GM21515 (cell line): ENCODE results near the gene ZFAND6.

ENCODE experiments used
- ATAC-seq: cut with Tn5 transposase; IDR thresholded peaks from one replicate; pipeline ENCODE4 v1.9.1; 2021; ENCODE audit not compliant: unreplicated experiment

Gene ZFAND6

DNA sequence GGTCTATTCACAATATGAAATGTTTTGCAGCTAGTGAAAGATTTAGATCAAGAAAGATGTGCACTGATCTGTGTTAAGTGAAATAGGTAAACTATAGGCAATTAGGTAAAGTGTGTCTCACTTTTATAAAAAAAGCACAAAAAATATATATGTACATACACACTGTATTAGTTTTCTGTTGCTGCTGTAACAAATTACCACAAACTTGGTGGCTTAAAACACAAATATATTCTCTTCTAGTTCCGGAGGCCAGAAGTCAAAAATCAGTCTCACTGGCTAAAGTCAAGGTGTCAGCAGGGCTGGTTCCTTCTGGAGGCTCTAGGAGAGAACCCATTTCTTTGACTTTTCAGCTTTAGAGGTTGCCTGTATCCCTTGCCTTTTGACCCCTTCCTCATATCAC, 104.4 kb downstream of the ZFAND6 start:
- no peak for ATAC-seq

DNA sequence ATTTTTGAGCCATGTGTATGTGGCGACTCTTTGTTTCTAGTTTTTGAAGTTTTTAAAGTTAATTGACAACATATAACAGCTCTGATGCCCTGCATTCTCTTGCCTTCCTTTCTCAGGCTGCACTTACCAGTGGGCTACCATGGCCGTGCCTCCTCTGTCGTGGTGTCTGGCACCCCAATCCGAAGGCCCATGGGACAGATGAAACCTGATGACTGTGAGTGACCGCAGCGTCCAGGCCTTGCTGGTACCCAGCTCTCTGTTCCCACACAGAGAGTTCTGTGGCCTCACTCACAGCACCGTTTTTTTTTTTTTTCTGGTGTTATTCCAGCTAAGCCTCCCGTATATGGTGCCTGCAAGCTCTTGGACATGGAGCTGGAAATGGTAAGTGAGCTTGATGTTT, 108.5 kb downstream of the ZFAND6 start:
- ATAC-seq = no peak

DNA sequence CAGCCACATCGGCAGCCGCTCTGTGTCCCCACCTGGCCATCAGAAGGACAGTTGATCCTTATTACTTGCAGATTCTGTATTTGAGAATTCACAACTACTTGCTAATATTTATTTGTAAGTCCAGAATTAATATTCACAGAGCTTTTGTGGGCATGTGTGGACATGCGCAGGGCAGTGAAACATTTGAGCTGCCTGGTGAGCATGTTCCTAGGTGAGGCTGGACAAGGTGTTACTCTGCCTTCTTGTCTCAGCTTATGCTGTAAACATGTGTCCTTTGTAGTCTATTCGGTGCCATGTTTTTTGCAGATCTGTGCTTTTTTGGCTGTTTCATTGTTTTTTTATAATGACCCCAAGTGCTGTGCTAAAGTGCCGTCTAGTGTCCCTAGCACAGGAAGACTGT, 108.9 kb downstream of the ZFAND6 start:
- ATAC-seq = no peak

DNA sequence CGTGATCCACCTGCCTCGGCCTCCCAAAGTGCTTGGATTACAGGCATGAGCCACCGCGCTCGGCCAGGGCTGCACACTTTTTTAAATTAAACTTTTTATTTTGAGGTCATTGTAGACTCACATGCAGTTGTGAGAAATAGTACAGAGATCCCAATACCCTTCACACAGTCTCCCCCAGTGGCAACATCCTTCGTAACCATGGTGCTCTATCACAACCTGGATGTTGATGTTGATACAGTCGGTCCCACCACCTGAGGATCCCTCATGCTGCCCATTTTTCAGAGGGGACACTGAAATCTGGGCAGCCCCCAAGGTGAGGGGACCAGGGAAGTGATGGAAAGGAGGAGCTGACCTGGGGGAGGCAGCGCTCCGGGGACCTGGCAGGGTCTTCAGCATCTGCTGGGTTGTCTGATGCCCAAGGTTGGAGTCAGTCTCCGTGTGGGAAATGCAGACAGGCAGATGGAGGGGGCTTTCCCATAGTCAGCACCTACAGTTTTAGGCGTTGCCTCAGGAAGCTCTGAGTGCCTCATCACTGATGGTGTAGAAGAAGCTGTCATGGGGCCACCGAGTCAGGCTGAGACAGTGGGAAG, 110.4 kb downstream of the ZFAND6 start:
- no peak for ATAC-seq

DNA sequence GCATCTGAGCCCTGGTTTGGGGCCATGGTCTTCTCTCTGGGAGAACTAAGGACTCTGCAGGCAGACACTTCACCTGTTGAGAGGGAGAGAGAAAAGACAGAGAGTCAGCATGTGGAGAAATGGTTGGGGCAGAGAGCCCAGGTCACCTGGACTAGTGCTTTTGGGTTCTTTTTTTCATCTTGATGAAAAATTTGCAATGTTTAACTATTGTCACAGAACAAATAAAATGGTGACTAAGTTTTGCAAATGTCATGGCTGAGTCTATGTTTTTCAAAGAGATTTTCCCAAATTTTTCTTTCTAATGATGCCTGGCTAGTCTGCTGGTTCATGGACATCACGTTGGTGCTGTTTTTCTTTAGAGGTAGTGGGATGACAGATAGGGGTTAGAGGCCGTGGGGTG, 111.1 kb downstream of the ZFAND6 start:
- ATAC-seq = no peak

DNA sequence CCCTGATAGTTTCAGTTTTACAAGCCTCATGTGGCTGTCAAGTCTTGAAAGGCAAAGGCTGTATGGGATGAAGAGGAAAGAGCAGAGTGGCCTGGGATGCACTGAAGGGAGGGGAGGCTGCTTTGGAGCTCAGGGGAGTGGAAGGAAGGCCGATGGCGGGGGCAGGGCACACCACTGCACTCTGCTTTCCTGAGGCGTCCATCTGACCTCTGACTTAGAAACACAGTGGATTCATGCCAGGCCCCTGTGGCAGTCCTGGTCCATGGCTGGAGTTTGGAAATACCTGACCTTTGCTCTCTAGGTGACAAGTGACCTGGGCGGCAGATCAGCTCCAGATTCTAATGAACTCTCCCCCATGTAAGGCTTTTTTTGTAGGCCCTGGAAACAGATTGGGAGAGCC, 112.3 kb downstream of the ZFAND6 start:
- no peak for ATAC-seq

DNA sequence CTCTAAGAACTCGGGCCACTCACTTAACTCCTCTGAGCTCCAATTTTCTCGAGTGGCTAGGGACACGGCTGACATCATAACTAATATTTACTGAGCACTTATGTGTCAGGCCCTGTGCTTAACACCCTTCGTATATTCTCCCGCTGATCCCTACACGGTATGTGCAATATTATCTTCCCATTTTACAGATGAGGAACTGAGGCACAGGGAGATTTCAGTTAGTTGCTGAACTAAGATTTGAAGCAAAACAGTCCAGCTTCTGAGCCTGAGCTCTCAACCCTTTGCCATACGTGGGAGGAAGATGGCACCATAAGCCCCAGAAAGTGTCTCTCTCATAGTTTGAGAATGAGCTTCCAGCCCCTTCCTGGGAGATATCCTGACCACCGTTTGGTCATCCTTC, 112.9 kb downstream of the ZFAND6 start:
- ATAC-seq = no peak

DNA sequence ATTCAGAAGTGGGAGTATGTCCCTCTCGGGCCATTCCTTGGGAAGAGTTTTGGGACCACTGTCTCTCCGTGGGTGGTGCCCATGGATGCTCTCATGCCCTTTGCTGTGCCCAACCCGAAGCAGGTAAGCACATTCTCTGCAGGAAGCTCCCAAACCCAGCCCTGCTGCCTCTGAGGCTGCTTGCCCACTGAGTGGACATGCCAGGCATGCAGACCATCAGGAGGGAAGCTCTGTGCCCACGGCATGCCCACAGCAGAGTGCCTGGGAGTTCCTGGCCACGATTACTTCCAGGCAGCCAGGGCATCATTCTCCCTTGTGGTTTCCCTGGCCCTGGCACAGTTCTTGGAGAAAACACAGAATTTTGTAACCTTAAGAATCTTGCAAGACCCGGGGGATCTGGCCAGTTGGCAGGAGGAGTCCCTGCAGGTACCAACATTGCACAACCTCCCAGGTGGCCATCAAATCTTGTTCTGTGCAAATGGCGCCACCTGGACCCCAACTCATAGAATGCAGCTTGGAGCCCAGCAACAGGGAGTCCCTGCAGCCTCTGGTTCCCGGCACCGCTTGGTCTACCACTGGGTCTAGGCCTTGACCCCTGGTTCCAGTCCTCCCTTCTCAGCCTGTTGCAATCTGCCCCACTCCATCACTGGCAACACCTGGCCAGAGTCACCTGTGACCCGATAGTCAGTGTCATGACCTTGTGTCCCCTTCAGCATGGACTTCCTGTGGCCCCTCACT, 113.7 kb downstream of the ZFAND6 start:
- ATAC-seq = no peak

DNA sequence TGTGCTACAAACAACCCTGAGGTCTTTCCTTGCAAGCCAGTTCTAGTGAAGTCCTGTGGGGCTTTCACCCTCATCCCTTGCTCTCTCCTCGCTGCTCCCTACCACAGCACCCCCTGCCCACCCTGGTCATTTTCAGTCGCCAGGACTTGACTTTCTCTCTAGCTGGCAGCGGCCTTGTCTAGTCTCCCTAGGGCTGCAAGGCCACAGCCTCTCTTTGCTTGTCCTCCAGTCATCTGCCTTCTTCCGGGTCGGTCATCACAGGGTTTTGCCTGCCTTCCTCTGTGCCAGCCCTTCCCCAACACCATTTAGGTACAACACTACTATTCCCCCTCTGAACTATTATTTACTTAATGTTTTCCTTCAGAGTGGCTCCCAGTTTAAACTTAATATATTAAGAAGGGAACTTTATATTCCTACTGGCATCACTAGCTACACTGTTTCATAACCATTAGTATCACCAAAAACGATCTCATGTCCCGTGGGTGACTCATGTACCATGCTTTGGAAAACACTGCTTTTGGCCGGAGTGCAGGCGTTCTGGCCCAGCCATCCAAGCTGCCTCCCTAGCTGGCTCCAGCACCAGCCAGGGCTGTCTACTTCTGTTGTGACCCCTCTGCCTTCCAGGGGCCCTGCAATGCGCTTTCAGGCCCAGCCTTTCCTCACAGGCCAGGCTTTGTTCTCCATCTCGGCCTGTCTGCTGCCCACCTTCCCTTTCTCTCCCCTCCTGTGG, 114.7 kb downstream of the ZFAND6 start:
- ATAC-seq = no peak

DNA sequence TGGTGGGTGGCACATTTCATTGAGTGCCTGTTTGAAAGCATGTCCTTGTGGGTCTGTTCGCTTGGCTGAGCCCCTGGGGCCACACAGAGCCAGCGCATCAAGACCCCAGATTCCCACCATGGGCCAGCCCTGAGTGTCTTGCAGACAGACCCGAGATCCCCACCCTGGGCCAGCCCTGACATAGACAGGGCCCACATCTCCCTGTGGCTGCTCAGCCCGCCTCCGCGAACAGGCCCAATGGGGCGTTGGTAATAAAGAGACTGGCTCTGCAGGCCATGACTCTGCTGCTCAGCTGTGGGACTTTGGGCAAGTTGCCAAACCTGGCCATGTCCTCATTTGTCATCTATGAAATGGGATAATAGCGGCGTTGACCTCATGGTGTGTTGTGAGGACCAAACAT, 116.0 kb downstream of the ZFAND6 start:
- no peak for ATAC-seq

DNA sequence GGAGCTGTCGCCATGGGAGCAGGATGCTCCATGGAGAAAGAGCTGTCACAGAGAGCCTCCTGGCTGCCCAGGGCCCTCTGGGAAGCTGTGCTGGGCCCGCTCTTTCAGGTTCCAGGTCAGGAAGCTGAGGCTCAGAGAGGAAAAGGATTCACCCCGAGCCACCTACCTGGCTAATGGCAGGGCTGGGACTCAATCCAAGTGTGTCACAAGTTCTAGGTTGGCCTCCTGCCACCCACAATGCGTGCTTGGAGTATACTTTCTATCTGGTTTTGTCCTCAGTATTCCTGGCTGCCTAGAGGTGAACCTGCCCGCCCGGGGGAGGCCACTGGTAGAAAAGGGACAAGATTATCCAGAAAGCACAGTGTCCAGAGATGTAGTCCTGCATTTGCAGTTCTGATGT, 117.0 kb downstream of the ZFAND6 start:
- no peak for ATAC-seq

DNA sequence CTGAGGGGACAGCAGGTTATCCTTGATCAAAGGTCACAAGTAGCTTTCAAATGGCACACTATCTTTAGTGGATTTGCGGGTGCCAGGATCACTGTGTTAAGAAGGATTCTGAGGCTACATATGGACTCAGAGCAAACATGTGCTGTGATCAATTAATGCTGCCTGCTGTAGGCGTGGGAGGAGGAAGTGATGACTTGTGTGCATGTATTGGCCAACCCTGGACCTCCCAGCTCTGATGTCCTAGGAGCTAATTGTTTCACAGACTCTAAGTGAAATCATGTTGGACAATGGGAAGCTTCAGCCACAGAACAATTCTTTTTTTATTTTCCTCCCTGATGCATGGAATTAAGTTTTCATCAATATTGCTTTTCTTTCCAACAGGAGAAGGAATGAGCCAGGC, 117.7 kb downstream of the ZFAND6 start:
- no peak for ATAC-seq

DNA sequence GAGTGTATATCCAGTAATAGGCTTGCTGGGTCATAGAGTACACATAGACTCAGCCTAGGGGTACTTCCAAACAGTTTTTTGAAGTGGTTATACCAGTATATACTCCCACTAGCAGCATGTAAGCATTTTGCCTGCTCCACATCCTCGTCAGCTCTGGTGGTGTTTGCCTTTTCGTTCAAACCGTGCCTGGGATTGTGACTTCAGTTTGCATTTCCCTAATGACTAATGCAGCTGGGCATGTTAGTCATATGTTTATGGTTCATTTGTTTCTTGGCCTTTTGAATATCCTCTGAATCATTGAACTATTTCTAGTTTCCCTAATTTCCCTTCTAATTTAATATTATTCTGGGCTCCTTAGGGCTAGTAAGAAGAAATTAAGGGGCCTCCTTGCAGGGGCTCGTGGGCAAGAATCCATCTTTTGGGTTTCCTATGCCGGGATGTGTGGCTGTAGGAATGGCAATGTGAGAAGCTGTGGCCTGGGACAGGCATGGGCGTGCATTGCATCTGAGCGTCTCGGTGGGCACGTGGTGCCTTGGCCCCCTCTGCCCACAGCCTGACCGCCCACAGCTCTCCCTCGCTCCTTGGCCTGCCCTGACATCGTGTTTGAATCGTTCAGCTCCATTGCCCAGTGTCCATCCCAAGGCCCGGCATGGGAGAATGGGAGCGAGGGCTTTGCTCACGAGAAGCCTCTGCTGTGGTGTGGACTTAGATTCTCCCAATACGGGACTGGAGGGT, 119.7 kb downstream of the ZFAND6 start:
- ATAC-seq = no peak

DNA sequence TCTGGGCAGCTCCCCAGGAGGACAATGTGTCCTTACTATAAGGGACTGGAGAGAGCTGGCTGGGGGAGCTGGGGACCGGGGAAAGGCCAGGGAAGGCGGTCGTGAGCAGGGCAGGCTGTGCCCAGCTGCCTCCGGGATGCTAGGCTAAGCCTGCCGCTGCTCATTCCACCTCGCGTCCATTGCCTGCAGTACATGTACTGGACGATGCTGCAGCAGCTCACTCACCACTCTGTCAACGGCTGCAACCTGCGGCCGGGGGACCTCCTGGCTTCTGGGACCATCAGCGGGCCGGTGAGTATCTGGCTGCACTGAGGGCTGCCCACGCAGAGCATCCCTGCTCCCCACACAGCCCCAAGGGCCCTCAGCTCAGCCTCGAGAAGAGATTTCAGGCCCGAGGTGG, 120.5 kb downstream of the ZFAND6 start:
- ATAC-seq = no peak

DNA sequence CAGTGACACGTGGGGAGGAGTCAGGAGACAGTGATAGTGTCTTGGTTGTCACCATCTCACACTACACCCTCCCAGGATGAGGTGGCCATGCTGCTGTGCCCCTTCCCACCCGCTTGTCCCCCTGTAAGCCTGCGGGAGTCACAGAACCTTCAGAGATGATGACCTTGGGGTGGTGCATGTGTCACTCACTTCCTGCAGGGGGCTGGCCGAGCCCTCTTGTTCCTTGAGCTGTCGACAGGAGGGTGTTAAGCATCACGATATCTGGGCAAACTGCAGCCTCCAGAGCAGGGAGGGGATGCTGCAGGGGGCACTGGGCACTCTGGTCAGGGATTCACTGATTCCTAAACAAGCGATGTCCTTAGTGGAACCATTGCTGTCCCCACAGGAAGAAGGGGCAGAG, 121.0 kb downstream of the ZFAND6 start:
- no peak for ATAC-seq

DNA sequence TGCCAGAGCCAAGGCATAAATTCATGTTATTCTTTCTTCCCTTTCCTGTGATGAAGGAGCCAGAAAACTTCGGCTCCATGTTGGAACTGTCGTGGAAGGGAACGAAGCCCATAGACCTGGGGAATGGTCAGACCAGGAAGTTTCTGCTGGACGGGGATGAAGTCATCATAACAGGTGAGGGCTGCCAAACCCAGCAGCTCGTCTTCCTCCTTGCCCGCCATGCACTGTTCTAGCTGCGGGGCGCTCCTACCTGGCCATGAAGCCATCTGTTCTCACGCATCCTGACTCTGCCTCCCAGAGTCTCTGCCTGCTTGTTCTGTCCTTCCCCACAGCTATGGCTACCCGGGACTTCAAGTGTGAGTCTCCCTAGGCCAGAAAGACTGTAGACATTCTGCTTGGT, 121.5 kb downstream of the ZFAND6 start:
- no peak for ATAC-seq

DNA sequence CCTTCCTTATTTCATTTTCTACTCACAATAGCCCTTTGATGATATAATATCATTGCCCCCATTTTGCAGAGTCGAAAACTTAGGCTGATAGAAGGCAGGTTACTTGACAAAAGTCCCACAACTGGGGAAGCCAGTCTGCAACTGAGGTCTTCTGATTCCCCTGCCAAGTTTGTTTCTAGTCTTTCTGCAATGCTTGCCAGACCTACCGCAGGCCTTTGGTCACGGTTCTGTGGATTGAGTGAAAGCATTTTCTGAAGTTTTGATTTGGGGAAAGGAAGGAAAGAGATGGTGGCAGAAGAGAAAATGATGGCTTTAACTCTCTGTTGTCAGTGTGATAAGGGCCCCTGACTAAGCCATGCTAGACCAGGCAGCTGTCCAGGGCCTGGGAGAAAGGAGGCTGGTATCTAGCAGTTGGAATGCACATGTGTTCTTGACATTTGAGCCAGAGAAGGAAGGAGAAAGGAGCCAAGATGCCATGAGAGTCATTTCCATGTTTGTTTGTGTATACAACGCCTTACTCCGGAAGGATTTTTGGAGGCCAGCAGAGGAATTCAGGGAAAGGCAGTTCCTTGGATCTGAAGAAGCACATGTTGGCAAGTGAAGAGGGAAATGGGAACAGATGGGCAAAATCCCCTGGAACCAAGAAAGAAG, 123.3 kb downstream of the ZFAND6 start:
- ATAC-seq = no peak

DNA sequence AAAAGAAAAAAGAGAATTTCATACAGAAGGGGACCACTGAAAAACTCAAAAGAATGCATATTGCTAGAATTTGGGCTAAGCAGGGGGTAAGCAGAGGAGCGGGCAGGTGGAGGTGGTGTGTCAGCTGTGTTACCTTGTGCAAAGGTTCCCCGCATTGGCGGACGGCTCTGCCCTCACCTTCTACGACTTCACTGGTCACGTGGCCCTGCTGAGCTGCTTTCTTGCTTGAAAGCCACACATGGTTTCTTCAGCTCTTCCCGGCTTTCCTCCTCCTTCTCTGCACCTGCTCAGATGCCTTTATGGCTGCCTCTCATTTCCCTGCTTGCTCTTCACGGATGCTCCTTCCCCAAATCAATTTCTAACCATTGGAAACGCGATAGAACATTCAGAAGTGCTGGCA, 123.8 kb downstream of the ZFAND6 start:
- no peak for ATAC-seq

DNA sequence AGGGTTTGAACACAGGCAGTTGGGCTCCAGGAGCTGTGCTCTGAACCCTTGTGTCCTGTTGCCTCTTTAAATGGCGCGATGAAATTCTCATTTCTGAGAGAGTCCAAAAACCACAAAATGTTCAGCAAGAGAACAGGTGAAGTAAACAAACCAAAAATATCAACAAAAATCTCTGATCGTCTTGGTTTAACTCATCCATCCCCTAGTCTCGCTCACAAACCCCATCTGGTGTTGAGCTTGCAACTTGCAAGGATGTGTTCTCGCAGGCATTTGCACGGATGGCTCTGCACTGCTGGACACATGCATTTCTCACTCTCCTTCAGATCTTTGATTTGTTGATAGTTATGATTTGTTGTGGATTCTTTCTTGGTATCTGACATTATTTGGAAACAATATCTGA, 124.4 kb downstream of the ZFAND6 start:
- no peak for ATAC-seq

DNA sequence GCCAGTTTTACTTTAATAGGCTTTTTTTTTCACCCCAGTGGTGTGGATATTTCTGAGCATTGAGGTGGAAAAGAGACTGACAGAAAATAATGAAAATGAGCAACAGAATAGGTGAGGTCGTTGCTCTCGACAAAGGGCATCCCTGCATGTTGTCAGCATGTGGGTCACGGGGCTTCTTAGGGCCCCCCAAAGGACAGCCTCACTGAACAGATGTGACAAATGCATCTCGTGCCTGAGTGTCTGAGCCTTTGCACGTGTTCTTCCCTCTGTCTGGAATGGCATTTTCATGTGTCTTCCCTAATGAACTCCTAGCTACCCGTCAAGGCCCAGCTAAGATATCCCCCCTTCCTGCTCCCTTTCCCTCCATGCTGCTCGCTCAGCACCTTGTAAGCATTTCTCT, 125.1 kb downstream of the ZFAND6 start:
- ATAC-seq = no peak

DNA sequence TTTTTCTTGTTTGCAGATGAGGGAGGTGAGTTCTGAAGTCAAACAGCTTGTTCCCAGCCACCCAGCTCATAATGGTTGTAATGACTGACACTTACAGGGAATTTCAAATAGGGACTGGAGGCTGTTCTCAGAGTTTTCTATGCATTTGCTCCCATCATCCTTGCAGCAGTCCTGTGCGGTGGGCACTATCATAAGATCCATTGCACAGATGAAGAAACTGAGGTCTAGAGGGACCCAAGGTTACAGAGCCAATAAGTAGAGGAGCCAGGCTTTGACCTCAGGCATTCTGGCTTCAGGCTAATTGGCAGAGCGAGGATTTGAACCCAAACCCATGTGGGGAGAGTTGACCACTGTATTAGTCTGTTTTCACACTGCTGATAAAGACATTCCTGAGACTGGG, 125.7 kb downstream of the ZFAND6 start:
- no peak for ATAC-seq
